ENCODE results near the gene PRICKLE4.
"Not testable (repeated sequence)": the region's sequence is repeated elsewhere in the genome, so short reads cannot be mapped to it uniquely, and the experiment has no call there.

The PRICKLE4 gene

GRCh38 chr6:41744236-41744787 is 36.3 kb upstream of the PRICKLE4 start:
- FAIRE-seq (no peak), DNase-seq (ENCODE audit: low spot score) (no peak)

GRCh38 chr6:41746107-41746506 is 34.5 kb upstream of the PRICKLE4 start:
- DNase-seq (ENCODE audit: low spot score) (no peak), FAIRE-seq (no peak)

GRCh38 chr6:41747256-41748101 is 33.1 kb upstream of the PRICKLE4 start, which contains the start of gene PGC:
TSS of gene PGC (minus strand) at chr6:41747397. CDS start at chr6:41747334, 63 bp downstream.
- no peak for DNase-seq (ENCODE audit: low spot score)
- FAIRE-seq: no peak

- DNase-seq (ENCODE audit: low spot score): no peak
- FAIRE-seq: no peak
Measured at GRCh38 chr6:41748102-41748477, 32.5 kb upstream of the PRICKLE4 start.

- DNase-seq (ENCODE audit: low spot score) (no peak), FAIRE-seq (no peak)
Measured at GRCh38 chr6:41748542-41748941, 32.0 kb upstream of the PRICKLE4 start.

GRCh38 chr6:41750374-41750773 is 30.2 kb upstream of the PRICKLE4 start:
- DNase-seq (ENCODE audit: low spot score) (no peak), FAIRE-seq (no peak)

DNA sequence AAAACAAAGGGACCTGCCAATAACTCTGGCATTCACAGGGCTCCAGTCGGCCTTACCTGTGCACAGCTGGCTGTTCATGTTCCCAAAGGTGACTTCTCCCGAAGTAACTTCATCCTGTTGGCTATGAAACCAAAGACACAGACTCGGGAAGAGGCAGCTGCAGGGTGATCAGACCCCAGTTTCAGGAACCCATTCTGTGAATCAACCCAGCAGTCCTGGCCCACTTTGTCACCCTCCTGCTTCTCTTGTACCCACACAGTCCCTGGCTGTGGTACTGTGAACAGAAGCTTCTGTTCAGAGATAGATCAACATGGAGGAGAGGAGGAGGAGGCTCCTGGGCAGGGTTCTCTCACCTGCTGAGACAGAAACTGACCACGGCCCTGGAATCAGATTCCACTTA is 24.7 kb upstream of the PRICKLE4 start:
- FAIRE-seq: no peak
- no peak for DNase-seq (ENCODE audit: low spot score)

GRCh38 chr6:41756354-41756753 is 24.2 kb upstream of the PRICKLE4 start:
- no peak for FAIRE-seq
- no peak for DNase-seq (ENCODE audit: low spot score)

DNA sequence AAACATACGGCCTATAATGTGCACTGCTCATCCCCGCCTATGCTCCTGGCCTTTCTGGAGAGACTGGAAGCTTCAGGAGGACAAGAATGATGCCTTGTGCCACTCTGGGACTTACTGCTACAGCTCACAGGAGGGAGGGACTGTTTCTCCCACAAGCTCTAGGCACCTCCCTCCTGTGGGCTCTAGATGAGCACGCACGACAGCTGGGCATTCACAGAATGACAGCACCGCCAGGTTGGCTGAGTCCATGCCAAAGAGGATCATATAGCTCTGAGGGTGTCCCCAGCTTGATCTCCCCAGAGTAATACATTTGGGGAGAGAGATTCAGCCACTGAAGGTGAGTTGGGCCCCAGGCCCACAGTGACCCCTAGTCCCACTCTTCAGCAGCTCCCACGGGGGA is 23.3 kb upstream of the PRICKLE4 start:
- FAIRE-seq: no peak
- no peak for DNase-seq (ENCODE audit: low spot score)

- no peak for FAIRE-seq
- DNase-seq (ENCODE audit: low spot score): no peak
Measured at GRCh38 chr6:41757931-41758640, 22.5 kb upstream of the PRICKLE4 start.

- DNase-seq (ENCODE audit: low spot score) (no peak), FAIRE-seq (no peak)
Measured at GRCh38 chr6:41758641-41759035, 21.9 kb upstream of the PRICKLE4 start.

DNA sequence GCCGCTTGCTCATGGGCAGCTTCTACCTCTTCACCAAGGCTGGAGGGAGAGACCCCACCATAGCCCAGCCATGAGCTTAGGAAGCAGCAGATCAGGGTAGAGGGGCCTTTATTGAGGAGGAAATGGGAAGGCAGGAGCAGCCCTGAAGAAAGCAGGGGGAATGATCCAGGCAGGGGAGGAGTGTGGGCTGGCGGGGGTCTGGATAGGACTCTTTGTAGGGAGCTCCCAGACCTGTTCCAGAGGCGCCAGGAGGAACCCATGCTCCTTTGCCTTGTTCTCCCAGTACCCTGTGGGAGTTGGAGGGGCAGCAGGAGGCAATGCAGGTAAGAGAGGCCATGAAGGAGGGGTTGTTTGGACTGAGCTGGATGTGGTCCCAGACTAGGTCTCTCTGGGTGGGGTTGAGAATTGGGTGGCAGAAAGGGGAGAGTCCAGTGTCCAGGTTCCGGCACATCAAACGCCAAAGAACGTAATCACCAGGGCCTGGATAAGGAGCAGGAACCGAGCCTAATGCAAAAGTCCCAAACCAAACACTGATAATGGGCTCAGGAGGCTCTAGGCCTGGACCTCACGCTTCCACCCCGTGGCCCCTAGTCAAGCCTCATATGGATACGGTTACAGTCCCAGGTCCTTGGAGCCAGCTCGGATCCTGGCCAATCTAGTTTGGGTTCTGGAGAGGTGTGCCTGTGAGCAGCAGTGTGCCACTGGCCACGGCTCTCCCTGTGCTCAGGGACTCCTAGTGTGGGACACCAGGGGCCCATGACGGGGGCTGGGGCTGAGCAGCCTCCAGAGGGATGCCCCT is 21.3 kb upstream of the PRICKLE4 start:
- DNase-seq (ENCODE audit: low spot score) (no peak), FAIRE-seq (no peak)

- no peak for DNase-seq (ENCODE audit: low spot score)
- no peak for FAIRE-seq
Measured at GRCh38 chr6:41759905-41760579, 20.5 kb upstream of the PRICKLE4 start.

DNA sequence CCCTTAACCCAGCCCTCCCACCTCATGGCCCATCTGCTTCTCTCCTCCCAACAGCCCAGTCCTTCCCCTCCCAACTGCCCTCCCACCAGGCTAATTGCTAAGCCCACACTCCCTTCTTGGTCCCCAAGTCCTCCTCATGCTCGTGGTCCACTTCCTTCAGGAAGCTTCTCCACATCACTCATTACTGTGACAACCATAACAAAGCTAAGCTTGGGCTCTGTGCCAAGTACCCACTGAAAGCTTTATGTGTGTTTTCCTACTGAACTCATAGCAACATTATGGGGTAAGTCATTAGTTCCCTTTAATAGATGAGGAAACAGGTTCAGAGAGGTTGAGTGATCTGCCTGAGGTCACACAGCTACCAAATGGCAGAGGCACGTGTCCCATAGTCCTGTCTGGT is 17.1 kb upstream of the PRICKLE4 start:
- DNase-seq (ENCODE audit: low spot score) (no peak), FAIRE-seq (no peak)

DNA sequence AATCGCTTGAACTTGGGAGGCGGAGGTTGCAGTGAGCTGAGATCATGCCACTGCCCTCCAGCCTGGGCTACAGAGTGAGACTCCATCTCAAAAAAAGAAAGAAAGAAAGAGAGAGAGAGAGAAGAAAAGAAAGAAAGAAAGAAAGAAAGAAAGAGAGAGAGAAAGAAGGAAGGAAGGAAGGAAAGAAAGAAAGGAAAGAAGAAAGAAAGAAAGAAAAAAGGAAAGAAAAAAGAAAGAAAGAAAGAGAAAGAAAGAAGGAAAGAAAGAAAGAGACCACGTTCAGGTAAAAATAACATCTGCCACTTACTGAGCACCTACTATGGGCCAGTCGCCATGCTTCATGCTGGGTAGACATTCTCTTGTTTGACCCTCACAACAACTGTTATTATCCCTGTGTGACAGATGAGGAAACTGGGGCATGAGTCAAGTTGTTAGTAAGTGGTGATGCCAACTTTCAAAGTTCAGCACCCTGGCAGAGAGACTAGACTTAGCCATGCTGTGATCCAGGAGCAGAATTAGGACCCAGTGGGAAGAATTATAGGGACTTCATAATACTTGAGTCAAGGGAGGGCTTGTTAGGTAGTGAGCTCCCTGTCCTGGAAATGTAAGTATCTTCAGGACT is 14.4 kb upstream of the PRICKLE4 start:
- not testable (repeated sequence) for DNase-seq (ENCODE audit: low spot score); FAIRE-seq

DNA sequence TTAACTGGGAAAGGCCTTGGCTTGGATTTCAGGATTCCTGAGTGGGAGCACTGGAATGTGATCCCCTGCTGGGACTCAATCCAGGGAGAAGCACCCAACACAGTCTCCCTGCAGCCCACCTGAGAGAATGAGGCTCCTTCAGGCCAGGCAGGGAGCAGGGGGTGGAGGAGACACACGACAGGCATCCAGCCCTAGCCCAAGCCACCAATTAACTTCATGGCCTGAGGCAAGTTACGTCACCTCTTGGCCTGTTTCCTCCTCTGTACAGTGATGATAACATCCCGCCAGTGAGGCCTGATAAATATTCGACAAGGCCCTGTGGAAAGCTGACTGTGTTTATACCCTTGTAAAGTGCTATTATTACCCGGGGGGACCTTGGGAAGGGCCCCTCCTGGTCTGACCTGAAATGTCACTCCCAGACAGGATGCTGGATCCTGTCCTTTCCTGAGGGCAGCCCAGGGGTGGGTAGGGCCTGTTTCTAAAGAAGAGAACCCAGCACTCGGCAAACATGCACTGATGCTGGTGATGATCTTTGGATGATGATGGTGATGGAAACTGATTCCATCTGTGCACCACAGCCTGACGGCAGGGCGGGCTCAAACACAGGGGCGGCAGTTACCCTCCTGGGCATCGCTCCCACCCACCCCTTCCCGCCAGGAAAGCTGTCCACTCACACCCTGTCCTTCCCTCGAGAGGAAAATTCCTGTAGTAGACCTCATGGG is 13.3 kb upstream of the PRICKLE4 start:
- no peak for FAIRE-seq
- DNase-seq (ENCODE audit: low spot score): no peak

- no peak for DNase-seq (ENCODE audit: low spot score)
- FAIRE-seq: no peak
Measured at GRCh38 chr6:41768545-41769308, 11.9 kb upstream of the PRICKLE4 start.

- FAIRE-seq: no peak
- DNase-seq (ENCODE audit: low spot score): no peak
Measured at GRCh38 chr6:41769376-41769775, 11.2 kb upstream of the PRICKLE4 start.

DNA sequence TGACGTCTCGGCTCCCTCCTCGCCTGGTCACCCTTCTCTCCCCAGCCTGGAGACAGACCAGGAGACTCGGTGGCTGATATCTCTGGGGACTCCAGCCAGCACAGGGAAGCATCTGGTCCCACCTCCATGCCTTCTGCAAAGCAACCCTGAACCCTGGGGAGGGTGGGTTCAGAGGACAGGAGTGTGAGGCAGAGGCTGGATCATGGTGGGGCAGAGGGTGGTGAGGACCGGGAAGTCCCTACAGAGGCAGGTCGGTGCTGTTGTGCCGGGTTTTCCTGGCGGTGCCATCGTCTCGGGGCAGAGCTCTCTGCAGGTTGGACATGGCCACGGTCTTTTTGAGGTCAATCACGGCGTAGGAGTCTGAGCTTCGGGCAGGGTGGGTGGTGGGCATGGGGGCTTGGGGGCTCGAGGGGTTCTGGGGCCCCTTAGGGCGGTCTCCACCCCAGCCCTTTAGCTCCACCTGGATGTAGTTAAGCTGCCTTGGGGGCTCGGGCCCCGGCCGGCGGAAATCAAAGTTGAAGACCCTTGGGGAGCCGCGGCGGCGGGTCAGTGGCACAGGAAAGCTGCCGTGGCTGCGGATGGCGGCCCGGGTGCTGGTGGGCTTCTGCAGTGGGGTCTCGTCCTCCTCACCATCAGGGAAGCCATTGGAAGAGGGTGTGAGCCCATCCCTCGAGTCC is 10.1 kb upstream of the PRICKLE4 start:
- FAIRE-seq: no peak

More for the DNA sequence above, 10.1 kb upstream of the PRICKLE4 start:
- DNase-seq (ENCODE audit: low spot score): no peak
